ENCODE data around the gene PPP1R16B. TPM values are rescaled to one million over a fixed set of nuclear protein-coding genes. Genes with fewer than 3 reads are reported as not detected.

Gene PPP1R16B
- total RNA-seq, 1 donor = 0.09 TPM

- no peak for TF ChIP-seq CTCF (IDR thresholded peaks at IDR 0.05; ENCODE audit: insufficient read depth, low read length)
- no peak for DNase-seq (ENCODE audit: low read depth)
- no peak overlapping the region for H3K4me3 ChIP-seq (ENCODE audit: low read depth, low read length)
Observed at GRCh38 chr20:38903335-38903734, 97.8 kb downstream of the PPP1R16B start.

- no peak overlapping the region for H3K4me3 ChIP-seq (ENCODE audit: low read depth, low read length)
- DNase-seq (ENCODE audit: low read depth) = no peak
- no peak for TF ChIP-seq CTCF (IDR thresholded peaks at IDR 0.05; ENCODE audit: insufficient read depth, low read length)
Observed at GRCh38 chr20:38905375-38905774, 99.9 kb downstream of the PPP1R16B start.

GRCh38 chr20:38907918-38908677 lies 102.6 kb downstream of the PPP1R16B start:
- no peak for TF ChIP-seq CTCF (IDR thresholded peaks at IDR 0.05; ENCODE audit: insufficient read depth, low read length)
- no peak for DNase-seq (ENCODE audit: low read depth)
- no peak overlapping the region for H3K4me3 ChIP-seq (ENCODE audit: low read depth, low read length)

- H3K4me3 ChIP-seq (ENCODE audit: low read depth, low read length) = no peak overlapping the region
- no peak for TF ChIP-seq CTCF (IDR thresholded peaks at IDR 0.05; ENCODE audit: insufficient read depth, low read length)
Observed at GRCh38 chr20:38915355-38915754, 109.9 kb downstream of the PPP1R16B start.

DNA sequence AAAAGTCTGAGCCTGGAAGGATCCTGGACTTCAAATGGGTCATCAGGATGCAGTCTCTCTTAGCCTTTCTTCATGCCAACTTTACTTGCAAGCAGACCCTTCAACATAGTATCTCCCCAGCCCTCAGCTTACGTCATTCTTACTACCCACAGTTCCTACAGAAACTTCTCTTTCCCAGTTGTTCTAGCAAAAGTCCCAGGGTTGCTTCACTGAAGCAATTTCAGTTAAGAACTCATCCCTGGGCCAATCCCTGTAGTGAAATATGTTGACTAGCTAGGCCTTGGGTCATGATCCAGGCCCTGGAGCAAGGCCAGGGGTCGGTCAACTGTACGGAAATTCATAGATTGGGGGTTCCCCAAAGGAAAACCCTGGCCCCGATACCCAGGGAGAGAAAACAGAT lies 112.2 kb downstream of the PPP1R16B start:
- TF ChIP-seq CTCF (IDR thresholded peaks at IDR 0.05; ENCODE audit: insufficient read depth, low read length) = no peak
- no peak overlapping the region for H3K4me3 ChIP-seq (ENCODE audit: low read depth, low read length)
- no peak for DNase-seq (ENCODE audit: low read depth)

More at GRCh38 chr20:38915355-38915754, 109.9 kb downstream of the PPP1R16B start:
- DNase-seq (ENCODE audit: low read depth) = no peak

- DNase-seq (ENCODE audit: low read depth) = no peak
- H3K4me3 ChIP-seq (ENCODE audit: low read depth, low read length) = no peak overlapping the region
- TF ChIP-seq CTCF (IDR thresholded peaks at IDR 0.05; ENCODE audit: insufficient read depth, low read length) = no peak
Observed at GRCh38 chr20:38918172-38918571, 112.7 kb downstream of the PPP1R16B start.

DNA sequence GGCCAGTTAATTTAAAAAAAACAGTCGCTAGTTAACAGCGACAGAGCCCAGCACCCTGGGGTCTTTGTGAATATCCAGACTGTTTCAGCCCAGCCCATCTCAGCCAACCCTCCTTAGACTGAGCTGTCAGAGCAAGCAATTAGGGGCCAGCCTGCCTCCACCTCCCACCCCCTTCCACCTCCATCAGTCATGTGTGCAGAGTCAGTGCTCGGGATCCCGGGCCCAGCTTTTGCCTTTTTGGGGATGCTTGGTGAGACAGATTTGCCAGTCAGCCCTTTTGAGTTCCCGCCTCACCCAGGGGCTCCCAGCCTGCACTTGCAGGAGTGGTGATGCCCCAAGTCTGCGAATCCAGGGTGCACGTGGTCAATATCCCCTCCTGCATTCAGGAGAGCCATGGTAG lies 114.2 kb downstream of the PPP1R16B start:
- H3K4me3 ChIP-seq (ENCODE audit: low read depth, low read length) = no peak overlapping the region
- no peak for TF ChIP-seq CTCF (IDR thresholded peaks at IDR 0.05; ENCODE audit: insufficient read depth, low read length)
- no peak for DNase-seq (ENCODE audit: low read depth)

All from fibroblast of the aortic adventitia (primary cell).